KOPT-K1 (cell line): ENCODE measurements around the gene HPD.
"Not testable (repeated sequence)": the region's sequence is repeated elsewhere in the genome, so short reads cannot be mapped to it uniquely, and the experiment has no call there.

Source experiments
- H3K27ac ChIP-seq: fragments of 200-600 bp; sonication (generic); 2 replicates; pipeline ENCODE4 v1.5.1; 2016; ENCODE audit warnings: antibody characterized with exemption, mild to moderate bottlenecking, low read depth, low read length; ENCODE audit not compliant: poor library complexity, severe bottlenecking
- H3K36me3 ChIP-seq: fragments of 200-600 bp; sonication (generic); 2 replicates; pipeline ENCODE4 v1.5.1; 2017; ENCODE audit warnings: antibody characterized with exemption, mild to moderate bottlenecking, low read length, moderate library complexity; ENCODE audit not compliant: insufficient read depth
- H3K9me3 ChIP-seq: fragments of 200-600 bp; sonication (generic); 2 replicates; pipeline ENCODE4 v1.5.1; 2017; ENCODE audit warnings: antibody characterized with exemption, low read length, mild to moderate bottlenecking; ENCODE audit not compliant: insufficient read depth, poor library complexity, severe bottlenecking

Gene HPD

DNA sequence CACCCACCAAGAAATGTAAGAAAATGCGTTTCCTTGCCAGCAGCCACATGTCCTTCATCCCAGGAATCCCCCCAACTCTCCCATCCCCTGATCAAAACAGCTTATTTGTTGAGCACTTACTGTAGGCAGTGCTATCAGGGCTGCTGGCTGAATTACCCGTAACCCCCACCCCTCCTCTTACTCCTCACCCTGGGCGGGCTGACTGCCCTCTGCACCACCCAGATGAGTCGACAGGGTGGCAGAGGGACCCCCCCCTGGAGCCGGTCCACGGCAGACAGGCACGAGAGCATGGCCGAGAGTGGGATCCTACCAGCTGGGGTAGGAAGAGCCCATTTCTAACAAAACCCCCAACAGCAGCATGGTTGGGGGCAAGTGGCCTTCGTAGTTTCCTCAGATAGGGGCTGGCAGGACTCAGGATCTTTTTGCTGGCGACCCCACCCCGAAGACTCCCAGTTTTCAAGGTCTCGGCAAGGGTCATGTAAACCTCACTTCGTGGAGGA is 64.1 kb downstream of the HPD start:
- Histone ChIP-seq H3K9me3 (no peaks in the 10 kb centered on the region), H3K27ac (peak overlapping the region; percentile 95), H3K36me3 (peaks cover 42% of the 10 kb centered on the region)

DNA sequence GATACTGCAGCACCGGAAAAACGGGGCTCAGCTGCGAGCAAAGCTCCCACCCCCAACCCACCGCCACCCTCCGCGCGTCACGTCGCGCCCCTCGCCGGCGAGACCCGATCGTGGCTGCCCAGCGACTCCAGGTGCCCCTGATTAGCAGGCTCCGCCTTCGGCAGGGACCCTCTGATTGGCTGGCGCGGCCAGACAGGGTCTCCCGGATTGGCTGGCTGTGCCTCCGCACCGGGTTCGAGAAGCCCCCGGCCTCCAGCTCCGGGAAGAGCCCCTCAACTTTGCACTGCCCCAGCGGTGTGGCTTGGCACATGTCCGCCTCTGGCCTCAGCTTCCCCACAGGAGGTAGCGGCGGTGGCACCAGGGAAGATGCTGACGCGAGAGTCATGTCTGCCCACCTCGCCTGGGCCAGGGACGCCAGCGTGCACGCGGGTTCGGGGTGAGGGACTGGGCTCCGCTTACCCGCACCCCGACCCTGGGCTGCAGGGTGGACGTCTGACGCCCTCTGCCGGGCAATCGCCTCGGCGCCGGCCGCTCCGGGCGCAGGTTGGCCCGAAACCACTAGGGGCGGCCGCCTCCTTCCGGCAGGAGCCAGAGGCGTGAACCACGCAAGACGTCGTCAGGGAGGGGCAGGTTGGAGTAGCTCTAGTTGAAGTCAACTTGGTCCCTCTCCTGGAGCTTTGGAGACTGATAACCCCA is 64.7 kb downstream of the HPD start:
- Histone ChIP-seq H3K9me3 (no peaks in the 10 kb centered on the region), H3K36me3 (peaks cover 39% of the 10 kb centered on the region), H3K27ac (peak overlapping the region; percentile 95)

DNA sequence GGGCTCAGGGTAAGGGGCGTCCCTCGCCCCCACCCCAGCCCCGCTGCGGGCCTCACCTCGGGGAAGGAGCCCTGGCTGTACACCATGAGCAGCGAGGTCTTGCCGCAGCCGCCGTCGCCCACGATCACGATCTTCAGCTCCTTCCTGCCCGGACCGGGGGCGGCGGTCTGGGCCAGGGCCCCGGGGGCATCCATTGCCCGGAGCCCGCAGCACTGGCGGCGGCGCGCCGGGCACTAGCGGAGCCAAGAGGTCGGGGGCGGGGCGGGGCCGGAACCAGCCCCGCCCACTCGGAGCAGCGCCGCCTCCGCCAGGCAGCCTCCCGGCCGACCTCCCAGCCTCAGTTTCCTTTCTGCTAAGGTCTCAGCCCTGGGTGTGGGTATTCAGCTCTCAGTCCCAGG is 65.2 kb downstream of the HPD start, which contains the start of gene RHOF:
TSS of gene RHOF (minus strand) at position 249 of the 398 bp plus-strand sequence. CDS start at position 194, 55 bp downstream.
- no peaks in the 10 kb centered on the region for H3K9me3 ChIP-seq
- H3K36me3 ChIP-seq = peaks cover 36% of the 10 kb centered on the region
- peak within 1 kb of the TSS; percentile 95 for H3K27ac ChIP-seq

DNA sequence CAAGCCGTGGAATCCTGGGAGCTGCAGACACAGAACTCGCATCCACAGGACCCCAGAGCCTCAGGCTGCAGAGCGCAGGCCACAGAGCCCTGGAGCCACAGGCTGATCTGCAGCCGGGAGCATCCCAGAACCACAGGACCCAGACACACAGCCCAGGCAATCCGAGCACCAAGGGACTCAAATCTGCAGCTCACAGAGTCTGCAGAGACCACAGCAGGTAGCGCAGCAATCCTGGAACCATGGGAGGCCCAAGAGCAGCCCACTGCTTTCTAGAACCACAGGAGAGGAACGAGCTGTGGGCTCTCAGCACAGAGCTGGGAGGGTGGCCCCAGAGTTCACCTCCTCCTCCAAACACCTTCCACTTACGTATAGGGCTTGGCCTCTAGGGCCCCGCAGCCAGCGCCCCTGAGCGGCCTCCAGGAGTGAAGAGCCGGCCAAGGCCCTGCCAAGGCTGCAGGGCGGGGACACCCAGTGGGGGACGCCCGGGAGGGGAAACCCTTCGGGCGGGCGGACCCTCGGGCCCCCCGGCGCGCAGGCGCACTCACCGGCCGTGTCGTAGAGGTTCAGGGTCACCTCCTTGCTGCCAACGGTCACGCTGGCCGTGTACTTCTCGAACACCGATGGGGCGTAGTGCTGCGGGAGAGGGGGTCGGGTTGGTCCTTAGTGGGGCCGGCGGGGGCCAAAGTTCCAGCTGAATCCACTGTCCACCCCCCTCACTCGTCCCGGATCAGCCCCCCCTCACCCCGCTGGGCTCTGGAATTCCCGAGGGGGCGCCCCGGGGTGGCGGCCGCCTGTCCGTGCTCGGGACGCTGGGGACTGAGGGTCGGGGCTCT is 65.8 kb downstream of the HPD start:
- Histone ChIP-seq H3K27ac (peak overlapping the region; percentile 95), H3K36me3 (peaks cover 36% of the 10 kb centered on the region), H3K9me3 (no peaks in the 10 kb centered on the region)

DNA sequence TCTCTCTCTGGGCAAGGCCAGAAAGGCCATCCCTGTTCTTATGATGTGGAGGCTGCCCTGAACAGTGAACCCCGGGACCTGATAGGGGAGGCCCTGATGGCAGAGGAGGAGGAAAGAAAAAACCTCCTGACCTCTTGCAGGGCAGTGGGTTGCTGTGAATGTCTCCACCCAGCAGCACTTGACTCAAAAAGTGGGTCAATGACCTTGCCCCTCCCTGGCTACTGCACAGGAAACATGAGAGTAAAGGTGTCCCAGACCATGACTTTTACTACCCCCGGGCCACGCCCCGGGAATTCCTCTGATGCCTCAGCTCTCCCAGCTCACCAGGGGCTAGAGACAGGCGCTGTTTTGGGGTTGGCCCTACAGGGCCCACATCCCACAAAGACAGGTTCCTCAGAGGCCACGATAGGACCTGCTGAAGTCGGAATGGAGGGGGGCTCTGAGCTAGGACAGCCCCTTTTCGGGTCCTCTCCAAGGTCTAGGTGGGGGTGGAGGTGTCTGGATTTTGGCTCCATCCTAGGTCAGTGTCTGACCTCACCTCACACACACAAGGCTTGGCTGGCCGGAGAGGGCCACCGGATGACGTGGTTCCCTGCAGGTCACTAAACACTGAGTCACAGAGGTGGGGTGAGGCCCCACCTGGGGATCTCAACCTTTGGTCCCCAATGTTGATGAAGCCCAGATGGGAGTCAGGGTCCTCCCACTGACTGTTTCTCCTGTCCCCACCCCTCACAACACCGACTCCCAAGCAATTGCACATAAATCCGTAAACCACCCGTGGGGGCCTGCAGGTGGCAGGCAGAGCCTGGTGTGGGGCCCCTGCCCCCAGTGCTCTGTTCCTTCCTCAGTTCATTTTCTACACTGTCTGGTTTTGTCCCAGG is 66.7 kb downstream of the HPD start:
- H3K36me3 ChIP-seq = peaks cover 29% of the 10 kb centered on the region
- no peaks in the 10 kb centered on the region for H3K9me3 ChIP-seq
- peak overlapping the region; percentile 95 for H3K27ac ChIP-seq

DNA sequence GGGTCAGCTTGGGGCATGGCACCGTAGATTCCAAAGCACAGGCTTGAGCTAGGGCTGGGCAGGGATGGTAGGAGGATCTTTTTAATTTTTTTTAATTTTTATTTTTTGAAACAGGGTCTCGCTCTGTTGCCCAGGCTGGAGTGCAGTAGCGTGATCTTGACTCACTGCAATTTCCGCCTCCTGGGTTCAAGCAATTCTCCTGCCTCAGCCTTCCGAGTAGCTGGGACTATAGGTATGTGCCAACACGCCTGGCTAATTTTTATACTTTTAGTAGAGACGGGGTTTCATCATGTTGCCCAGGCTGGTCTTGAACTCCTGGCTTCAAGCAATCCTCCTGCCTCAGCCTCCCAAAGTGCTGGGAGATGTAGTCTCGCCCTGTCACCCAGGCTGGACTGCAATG is 67.9 kb downstream of the HPD start:
- H3K27ac ChIP-seq = peak overlapping the region; percentile 95
- H3K36me3 ChIP-seq = peaks cover 27% of the 10 kb centered on the region
- H3K9me3 ChIP-seq = not testable (repeated sequence)

DNA sequence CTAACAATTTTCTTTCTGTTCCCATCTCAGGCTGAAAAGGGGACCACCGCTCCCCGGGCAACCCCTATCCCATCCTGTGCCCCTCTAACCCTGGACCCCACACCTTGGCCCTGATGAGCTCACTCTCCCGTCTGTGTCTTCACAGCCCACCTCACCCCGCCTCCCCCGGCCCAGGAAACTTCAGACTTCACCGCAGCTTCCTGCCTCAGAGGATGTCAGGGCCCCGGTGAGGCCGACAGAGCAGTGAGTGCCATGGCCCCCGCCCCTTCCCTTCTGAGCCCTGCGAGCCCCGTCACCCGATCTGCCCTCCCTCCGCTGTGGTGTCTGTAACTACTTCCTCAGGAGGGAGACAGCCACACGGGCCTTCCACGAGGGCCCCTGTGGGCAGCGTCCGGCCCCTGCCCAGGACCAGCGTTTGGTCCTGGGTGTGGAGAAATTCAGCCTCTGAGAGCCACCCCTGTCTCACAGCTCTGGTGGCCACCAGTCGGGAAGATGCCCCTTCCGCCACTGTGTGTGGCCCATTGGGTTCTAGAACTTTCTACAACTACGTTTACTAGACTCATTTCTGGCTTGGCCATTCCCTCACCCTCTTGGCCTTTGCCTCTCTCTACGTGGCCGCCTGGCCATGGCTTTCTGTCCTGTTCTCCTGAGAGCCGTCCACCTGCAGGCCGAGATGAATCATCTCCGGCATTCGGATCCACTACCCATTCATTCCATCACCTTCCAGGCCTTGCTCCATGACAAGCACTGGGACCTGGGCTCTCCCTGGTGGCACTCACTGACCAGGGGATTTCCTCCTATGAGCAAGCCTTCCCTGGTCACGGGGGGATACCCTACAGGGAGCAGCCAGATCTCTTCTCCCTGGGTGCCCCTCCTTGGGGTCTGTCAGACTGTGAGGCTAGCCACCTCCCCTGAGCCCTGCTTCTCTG is 68.6 kb downstream of the HPD start:
- peaks cover 21% of the 10 kb centered on the region for H3K36me3 ChIP-seq
- peak overlapping the region; percentile 95 for H3K27ac ChIP-seq

More for the DNA sequence above, 68.6 kb downstream of the HPD start:
- H3K9me3 ChIP-seq = no peaks in the 10 kb centered on the region
